Activated B cell treated with CpG ODN at 0.5 μM for 24 hours (primary cell): Measurements from ENCODE around the gene SMU1. TPM values are rescaled to one million over a fixed set of nuclear protein-coding genes. Genes with fewer than 3 reads are reported as not detected.

ENCODE experiments used
- ATAC-seq: fragments of 200-7000 bp; cut with Tn5 transposase; one replicate; pipeline ENCODE4 v1.10.0; 2021; ENCODE audit warnings: low read depth, mild to moderate bottlenecking, moderate library complexity
- CTCF ChIA-PET: fragments of 350-600 bp; sonication (Branson Sonifier 250); formaldehyde crosslinking; loops from one replicate; lab custom pipeline; 2021; ENCODE audit warnings: antibody characterized with exemption; lab: Charles Lee
- POLR2A ChIA-PET: fragments of 350-600 bp; sonication (Branson Sonifier 250); formaldehyde crosslinking; loops from one replicate; lab custom pipeline; 2021; ENCODE audit warnings: antibody characterized with exemption; lab: Charles Lee
- DNase-seq: peaks from one replicate; pipeline ENCODE4 v3.0.0; 2022
- H3K27ac Mint-ChIP-seq: one replicate; pipeline ENCODE4 v1.8.0; 2020; ENCODE audit warnings: mixed read lengths
- H3K27me3 Mint-ChIP-seq: one replicate; pipeline ENCODE4 v1.8.0; 2021; ENCODE audit warnings: mixed read lengths
- H3K36me3 Mint-ChIP-seq: one replicate; pipeline ENCODE4 v1.8.0; 2021; ENCODE audit warnings: low read depth, mixed read lengths
- H3K4me1 Mint-ChIP-seq: one replicate; pipeline ENCODE4 v1.8.0; 2021; ENCODE audit warnings: mixed read lengths
- H3K4me3 Mint-ChIP-seq: one replicate; pipeline ENCODE4 v1.8.0; 2020; ENCODE audit warnings: mild to moderate bottlenecking, mixed read lengths
- H3K9me3 Mint-ChIP-seq: one replicate; pipeline ENCODE4 v1.8.0; 2020; ENCODE audit warnings: mixed read lengths
- intact Hi-C: fragments of 100-400 bp; cut with micrococcal nuclease; formaldehyde crosslinking; loops from one replicate; pipeline ENCODE4 v1.15.1; 2024
- total RNA-seq: library from RNA; stranded (reverse); gene quantifications from 2 replicates; pipeline ENCODE4 v1.2.3, GENCODE V29; 2022
- TF ChIP-seq, protein P1 (sequence below): fragments of 200-600 bp; IDR thresholded peaks from one replicate; pipeline ENCODE4 v1.8.0; 2022; ENCODE audit warnings: antibody characterized with exemption, mild to moderate bottlenecking

SMU1 gene
- total RNA-seq, 1 donor from 2014 or later = 28.1 TPM

DNA sequence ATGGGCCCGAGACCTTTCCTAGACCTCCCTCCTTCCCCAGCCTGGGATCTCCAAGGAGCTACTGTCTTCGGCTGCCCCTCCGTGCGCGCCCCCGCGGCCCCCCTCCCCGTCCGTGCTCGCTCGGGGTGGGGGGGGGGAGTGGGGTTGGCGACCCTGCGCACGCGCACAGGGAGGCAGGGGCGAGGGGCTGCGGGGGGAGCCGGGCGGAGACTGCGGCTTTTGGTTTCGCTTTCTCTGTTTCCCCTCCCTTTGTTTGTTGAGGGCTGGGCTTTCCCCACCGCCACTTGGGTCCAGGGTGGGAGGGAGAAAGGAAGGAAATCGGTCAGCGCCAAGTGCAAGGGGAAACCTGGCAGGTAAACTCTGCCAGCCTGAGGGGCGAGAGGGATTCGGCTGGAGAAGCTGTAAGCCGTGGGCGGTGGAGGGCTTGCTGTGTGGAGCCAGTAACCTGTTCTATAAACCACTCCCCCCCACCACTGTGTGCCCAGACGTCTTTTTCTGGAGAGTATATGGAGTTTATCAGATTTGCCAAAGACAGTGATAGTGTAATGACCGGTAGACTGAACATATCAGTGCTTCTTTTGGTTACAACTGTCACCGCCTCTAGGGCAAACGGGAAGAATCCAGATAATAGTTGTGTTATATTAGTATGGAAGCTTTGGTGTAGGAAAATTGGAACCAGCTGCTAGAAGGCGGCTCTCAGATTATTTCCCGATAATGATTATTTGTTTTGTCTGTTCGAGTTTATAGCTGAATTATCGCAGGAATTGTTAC lies 50.7 kb downstream of the SMU1 start:
- ChIA-PET POLR2A (interaction anchor here (0.6 to 4.5 kb wide), 25 partner anchors 10 to 791 kb away, joined by 3 to 39 read pairs (median 7); partner anchors contain the start of genes APTX, B4GALT1, BAG1 and CHMP5), CTCF (no interaction called here)
- intact Hi-C loops = loop anchor here (1.0 to 10.0 kb wide), 11 partner anchors 19 to 1299 kb away; partner anchors contain the start of genes APTX, B4GALT1, BAG1 and KIF24
- Mint-ChIP-seq H3K4me3 (peak overlapping the region; percentile 95), H3K27ac (peak overlapping the region; percentile 88), H3K4me1 (peaks cover 64% of the 10 kb centered on the region), H3K36me3 (peaks cover 52% of the 10 kb centered on the region), H3K27me3 (no peaks in the 10 kb centered on the region), H3K9me3 (no peaks in the 10 kb centered on the region)
- TF ChIP-seq, protein P1, sequence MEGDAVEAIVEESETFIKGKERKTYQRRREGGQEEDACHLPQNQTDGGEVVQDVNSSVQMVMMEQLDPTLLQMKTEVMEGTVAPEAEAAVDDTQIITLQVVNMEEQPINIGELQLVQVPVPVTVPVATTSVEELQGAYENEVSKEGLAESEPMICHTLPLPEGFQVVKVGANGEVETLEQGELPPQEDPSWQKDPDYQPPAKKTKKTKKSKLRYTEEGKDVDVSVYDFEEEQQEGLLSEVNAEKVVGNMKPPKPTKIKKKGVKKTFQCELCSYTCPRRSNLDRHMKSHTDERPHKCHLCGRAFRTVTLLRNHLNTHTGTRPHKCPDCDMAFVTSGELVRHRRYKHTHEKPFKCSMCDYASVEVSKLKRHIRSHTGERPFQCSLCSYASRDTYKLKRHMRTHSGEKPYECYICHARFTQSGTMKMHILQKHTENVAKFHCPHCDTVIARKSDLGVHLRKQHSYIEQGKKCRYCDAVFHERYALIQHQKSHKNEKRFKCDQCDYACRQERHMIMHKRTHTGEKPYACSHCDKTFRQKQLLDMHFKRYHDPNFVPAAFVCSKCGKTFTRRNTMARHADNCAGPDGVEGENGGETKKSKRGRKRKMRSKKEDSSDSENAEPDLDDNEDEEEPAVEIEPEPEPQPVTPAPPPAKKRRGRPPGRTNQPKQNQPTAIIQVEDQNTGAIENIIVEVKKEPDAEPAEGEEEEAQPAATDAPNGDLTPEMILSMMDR = no peak
- ATAC-seq (peak; percentile 50), DNase-seq (peak; percentile 71)

DNA sequence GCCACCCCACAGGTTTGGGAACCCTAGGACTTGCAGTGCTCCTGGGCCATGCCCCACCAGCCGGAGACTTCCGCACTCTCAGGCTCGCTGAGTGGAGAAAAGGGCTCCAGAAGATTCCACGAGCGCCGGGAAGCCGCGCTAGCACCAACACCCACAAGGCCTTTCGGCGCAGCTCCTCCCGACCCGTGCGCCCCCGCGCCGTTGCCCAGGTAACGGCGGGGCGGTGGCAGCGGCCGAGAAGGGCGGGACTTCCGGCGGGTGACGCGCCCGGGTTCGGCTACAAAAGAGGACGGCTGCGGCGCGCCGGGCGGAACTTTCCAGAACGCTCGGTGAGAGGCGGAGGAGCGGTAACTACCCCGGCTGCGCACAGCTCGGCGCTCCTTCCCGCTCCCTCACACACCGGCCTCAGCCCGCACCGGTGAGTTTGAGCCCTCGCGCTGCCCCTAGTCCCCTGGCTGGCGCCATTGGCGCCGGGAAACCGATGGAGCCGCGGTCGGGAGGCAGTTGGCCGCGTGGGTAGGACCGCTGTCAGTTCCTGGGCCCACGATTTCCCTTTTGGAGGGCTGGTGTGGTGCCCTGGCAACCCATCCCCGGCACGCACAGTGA lies 51.4 kb downstream of the SMU1 start, which contains the start of gene DNAJA1:
DNAJA1 (plus strand) TSS at position 308 of the 606 bp plus-strand sequence. CDS start 1,212 bp downstream, outside the sequence.
- peaks cover 54% of the 10 kb centered on the region for H3K36me3 Mint-ChIP-seq
- H3K27ac Mint-ChIP-seq = peak within 1 kb of the TSS; percentile 88
- intact Hi-C loops = loop anchor here (1.0 to 10.0 kb wide), 11 partner anchors 19 to 1300 kb away; partner anchors contain the start of genes APTX, B4GALT1, BAG1 and KIF24
- no peaks in the 10 kb centered on the region for H3K9me3 Mint-ChIP-seq
- TF ChIP-seq, protein P1 = no peak
- H3K27me3 Mint-ChIP-seq = no peaks in the 10 kb centered on the region
- ATAC-seq (peak; percentile 84), DNase-seq (peak; percentile 98)
- ChIA-PET CTCF (no interaction called here), POLR2A (interaction anchor here (0.7 to 4.5 kb wide), 33 partner anchors 9 to 791 kb away, joined by 3 to 39 read pairs (median 5); partner anchors contain the start of genes APTX, B4GALT1, BAG1 and CHMP5)
- H3K4me3 Mint-ChIP-seq = peak within 1 kb of the TSS; percentile 95
- H3K4me1 Mint-ChIP-seq = peaks cover 63% of the 10 kb centered on the region

DNA sequence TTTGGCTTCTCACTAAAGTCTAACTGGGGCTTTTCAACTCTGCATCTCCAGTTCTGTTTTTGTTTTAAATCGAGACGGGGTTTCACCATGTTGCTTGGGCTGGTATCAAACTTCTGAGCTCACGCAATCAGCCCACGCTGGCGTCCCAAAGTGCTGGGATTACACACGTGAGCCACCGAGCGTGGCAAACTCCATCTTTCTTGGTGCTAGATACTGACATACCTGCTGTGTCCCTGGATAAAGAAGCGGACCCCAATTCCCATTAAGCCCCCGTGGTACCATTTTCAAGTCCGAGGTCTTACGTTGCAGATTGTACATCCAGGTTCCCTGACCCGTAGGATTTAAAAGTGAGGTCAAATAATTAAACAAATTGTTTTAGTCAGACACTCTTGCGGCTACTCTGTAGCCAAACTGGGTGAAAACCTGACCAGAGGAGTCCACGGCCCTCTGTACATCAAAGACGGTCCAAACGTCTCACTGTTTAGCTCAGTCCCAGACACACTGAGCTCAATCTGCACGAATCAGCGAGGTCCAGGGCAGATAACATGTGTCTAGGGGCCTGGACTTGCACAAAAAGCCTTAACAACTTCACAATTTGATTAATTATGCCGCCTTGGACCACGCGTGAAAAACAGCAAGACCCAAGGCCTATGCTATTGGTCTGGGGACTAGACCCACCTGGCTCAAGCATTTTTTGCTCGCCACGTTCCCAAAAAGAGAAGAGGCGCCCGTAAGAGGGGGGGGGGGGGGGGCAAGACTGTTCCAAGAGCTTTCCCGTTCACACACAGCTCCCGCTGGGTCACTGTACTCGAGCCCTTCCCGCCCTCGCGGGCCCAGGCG lies 52.1 kb downstream of the SMU1 start:
- H3K36me3 Mint-ChIP-seq = peaks cover 50% of the 10 kb centered on the region
- H3K27me3 Mint-ChIP-seq = no peaks in the 10 kb centered on the region
- TF ChIP-seq, protein P1 = no peak
- DNase-seq (no peak), ATAC-seq (no peak)
- H3K4me1 Mint-ChIP-seq = peaks cover 57% of the 10 kb centered on the region
- ChIA-PET CTCF (interaction anchor here (1.3 kb wide), 1 partner anchor 443 kb away, joined by 4 read pairs; no protein-coding TSS in a partner anchor), POLR2A (interaction anchor here (0.7 to 4.5 kb wide), 32 partner anchors 8 to 792 kb away, joined by 3 to 39 read pairs (median 5); partner anchors contain the start of genes APTX, B4GALT1, BAG1 and CHMP5)
- peak overlapping the region; percentile 95 for H3K4me3 Mint-ChIP-seq
- H3K27ac Mint-ChIP-seq = peak overlapping the region; percentile 88
- H3K9me3 Mint-ChIP-seq = no peaks in the 10 kb centered on the region
- intact Hi-C loops = loop anchor here (10.0 kb wide), 3 partner anchors 450 to 1300 kb away; partner anchors contain the start of genes KIF24, NOL6, NUDT2 and UBAP2

DNA sequence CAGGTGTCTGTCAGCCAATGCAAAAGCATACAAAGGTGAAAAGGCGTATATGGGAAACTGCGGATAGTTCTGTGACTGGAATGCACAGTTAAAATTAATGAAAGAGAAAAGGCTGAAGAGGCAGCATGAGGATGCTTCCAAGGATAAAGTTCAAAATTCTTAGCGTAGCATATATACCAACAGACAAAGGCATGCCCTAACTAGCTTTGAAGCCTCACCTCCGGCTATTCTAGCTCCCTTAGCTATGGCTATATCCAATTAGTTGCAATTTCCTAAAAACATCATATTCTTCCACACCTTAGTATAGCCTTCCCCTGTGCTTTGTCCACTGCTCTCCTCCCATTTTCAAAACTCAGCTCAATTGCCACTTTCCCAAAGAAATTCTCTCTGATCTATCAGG lies 52.8 kb downstream of the SMU1 start:
- CTCF ChIA-PET = interaction anchor here (1.3 kb wide), 1 partner anchor 443 kb away, joined by 4 read pairs; no protein-coding TSS in a partner anchor
- H3K9me3 Mint-ChIP-seq = no peaks in the 10 kb centered on the region
- DNase-seq (no peak), ATAC-seq (no peak)
- H3K27me3 Mint-ChIP-seq = no peaks in the 10 kb centered on the region
- TF ChIP-seq, protein P1 = no peak
- H3K4me1 Mint-ChIP-seq = peaks cover 50% of the 10 kb centered on the region
- H3K36me3 Mint-ChIP-seq = peaks cover 47% of the 10 kb centered on the region
- POLR2A ChIA-PET = interaction anchor here (1.5 to 3.0 kb wide), 3 partner anchors 16 to 498 kb away, joined by 4 to 34 read pairs (median 12); partner anchors contain the start of genes RIGI and SMU1
- H3K27ac Mint-ChIP-seq = peak overlapping the region; percentile 88
- H3K4me3 Mint-ChIP-seq = peak overlapping the region; percentile 95
- intact Hi-C loops = loop anchor here (10.0 kb wide), 3 partner anchors 451 to 1301 kb away; partner anchors contain the start of genes KIF24, NOL6, NUDT2 and UBAP2
